ENCODE data around the gene KRTDAP. TPM values are rescaled to one million over a fixed set of nuclear protein-coding genes. Genes with fewer than 3 reads are reported as not detected.

Gene KRTDAP
- polyA plus RNA-seq, 1 donor (not counting 4 experiments of a cell fraction or from before 2014, with no cell fraction given): 85.4 TPM

DNA sequence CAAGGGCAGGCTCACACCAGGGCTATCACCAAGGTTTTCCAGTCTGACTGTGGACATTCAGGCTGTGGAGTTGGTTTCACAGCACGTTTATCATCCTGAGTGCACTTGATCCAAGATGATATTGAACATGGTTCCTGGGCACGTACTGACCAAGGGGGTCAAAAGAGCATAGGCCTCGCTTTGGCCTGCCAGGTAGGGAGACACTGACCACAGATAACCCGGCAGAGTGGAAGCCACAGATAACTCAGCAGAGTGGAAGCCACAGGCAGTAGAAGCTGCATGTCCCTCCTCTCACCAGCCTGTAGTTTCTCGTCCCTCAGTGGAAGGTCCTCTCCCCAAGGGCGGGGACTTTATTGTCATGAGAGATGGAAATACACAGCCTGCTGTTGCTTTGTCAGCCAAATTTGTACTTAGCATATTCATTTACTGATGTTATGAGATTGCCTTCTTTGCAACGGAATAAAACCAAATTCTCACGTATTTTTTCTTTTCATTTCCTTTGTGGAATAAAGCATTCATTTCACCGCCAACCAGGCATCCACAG, 8.8 kb upstream of the KRTDAP start:
- H3K4me3 ChIP-seq (ENCODE audit: control insufficient read depth in 2 of 3, extremely low read depth in 1 of 3, insufficient read depth in 2 of 3, low read depth in 1 of 3, low read length in 3 of 3): no peak overlapping the region
- no peak overlapping the region for H2AFZ ChIP-seq (ENCODE audit: control insufficient read depth, low read length)
- no peak overlapping the region for H3K27ac ChIP-seq (ENCODE audit: control insufficient read depth, insufficient read depth, low read length)
- dilution Hi-C loops (cut with MboI; ENCODE audit: extremely low pct_ligation_motif_present, low sequenced_read_pairs): no loop called here
- H4K20me1 ChIP-seq (ENCODE audit: control insufficient read depth, extremely low read depth, insufficient read depth, low read length): peaks cover 5% of the 10 kb centered on the region
- FAIRE-seq: no peak
- H3K9me3 ChIP-seq (ENCODE audit: control insufficient read depth, low read depth, low read length): no peaks in the 10 kb centered on the region
- H3K79me2 ChIP-seq (ENCODE audit: control insufficient read depth, insufficient read depth, low read length): no peaks in the 10 kb centered on the region
- H3K9ac ChIP-seq (ENCODE audit: control insufficient read depth, extremely low read depth, insufficient read depth, low read length): no peak overlapping the region
- H3K36me3 ChIP-seq (ENCODE audit: control insufficient read depth in 2 of 2, extremely low read depth in 1 of 2, insufficient read depth in 2 of 2, low read length in 2 of 2): peaks cover 21 to 37% of the 10 kb centered on the region in 2 experiments
- DNase-seq (ENCODE audit: low read depth, low spot score): no peak
- no peaks in the 10 kb centered on the region for H3K27me3 ChIP-seq (ENCODE audit: control insufficient read depth, extremely low read depth, insufficient read depth, low read length)
- no peak overlapping the region for H3K4me2 ChIP-seq (ENCODE audit: control insufficient read depth, extremely low read depth, insufficient read depth, low read depth, low read length)
- H3K4me1 ChIP-seq (ENCODE audit: control insufficient read depth, extremely low read depth, insufficient read depth, low read length): peaks cover 19% of the 10 kb centered on the region
- TF ChIP-seq, protein P1, sequence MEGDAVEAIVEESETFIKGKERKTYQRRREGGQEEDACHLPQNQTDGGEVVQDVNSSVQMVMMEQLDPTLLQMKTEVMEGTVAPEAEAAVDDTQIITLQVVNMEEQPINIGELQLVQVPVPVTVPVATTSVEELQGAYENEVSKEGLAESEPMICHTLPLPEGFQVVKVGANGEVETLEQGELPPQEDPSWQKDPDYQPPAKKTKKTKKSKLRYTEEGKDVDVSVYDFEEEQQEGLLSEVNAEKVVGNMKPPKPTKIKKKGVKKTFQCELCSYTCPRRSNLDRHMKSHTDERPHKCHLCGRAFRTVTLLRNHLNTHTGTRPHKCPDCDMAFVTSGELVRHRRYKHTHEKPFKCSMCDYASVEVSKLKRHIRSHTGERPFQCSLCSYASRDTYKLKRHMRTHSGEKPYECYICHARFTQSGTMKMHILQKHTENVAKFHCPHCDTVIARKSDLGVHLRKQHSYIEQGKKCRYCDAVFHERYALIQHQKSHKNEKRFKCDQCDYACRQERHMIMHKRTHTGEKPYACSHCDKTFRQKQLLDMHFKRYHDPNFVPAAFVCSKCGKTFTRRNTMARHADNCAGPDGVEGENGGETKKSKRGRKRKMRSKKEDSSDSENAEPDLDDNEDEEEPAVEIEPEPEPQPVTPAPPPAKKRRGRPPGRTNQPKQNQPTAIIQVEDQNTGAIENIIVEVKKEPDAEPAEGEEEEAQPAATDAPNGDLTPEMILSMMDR (optimal IDR thresholded peaks at IDR 0.05 in 1 of 3, IDR thresholded peaks at IDR 0.05 in 1 of 3, conservative IDR thresholded peaks at IDR 0.05 in 1 of 3; ENCODE audit: extremely low read depth in 1 of 3, insufficient read depth in 2 of 3, low read length in 3 of 3): no peak
- no peak for TF ChIP-seq EZH2 (IDR thresholded peaks at IDR 0.05; ENCODE audit: low read length)
- no peaks in the 10 kb centered on the region for H3K9me1 ChIP-seq (ENCODE audit: control insufficient read depth, extremely low read depth, insufficient read depth, low read length)

DNA sequence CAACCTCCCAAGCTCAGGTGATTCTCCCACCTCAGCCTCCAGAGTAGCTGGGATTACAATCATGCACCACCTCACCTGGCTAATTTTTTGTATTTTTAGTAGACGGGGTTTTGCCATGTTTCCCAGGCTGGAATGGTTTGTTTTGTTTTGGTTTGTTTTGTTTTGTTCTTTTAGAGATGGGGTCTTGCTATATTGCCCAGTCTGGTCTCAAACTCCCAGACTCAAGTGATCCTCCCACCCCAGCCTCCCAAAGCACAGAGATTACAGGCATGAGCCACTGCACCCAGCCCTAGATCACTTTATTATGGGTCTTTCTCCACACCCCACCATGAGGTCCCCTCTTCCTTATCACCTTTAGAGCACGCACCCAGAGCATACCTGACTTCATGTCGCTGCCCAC, 8.0 kb upstream of the KRTDAP start:
- no peak overlapping the region for H3K4me2 ChIP-seq (ENCODE audit: control insufficient read depth, extremely low read depth, insufficient read depth, low read depth, low read length)
- no peak overlapping the region for H2AFZ ChIP-seq (ENCODE audit: control insufficient read depth, low read length)
- H3K36me3 ChIP-seq (ENCODE audit: control insufficient read depth in 2 of 2, extremely low read depth in 1 of 2, insufficient read depth in 2 of 2, low read length in 2 of 2): peaks cover 19 to 37% of the 10 kb centered on the region in 2 experiments
- H4K20me1 ChIP-seq (ENCODE audit: control insufficient read depth, extremely low read depth, insufficient read depth, low read length): peaks cover 6% of the 10 kb centered on the region
- H3K4me1 ChIP-seq (ENCODE audit: control insufficient read depth, extremely low read depth, insufficient read depth, low read length): peaks cover 28% of the 10 kb centered on the region
- H3K9me3 ChIP-seq (ENCODE audit: control insufficient read depth, low read depth, low read length): no peaks in the 10 kb centered on the region
- H3K27ac ChIP-seq (ENCODE audit: control insufficient read depth, insufficient read depth, low read length): no peak overlapping the region
- no peaks in the 10 kb centered on the region for H3K9me1 ChIP-seq (ENCODE audit: control insufficient read depth, extremely low read depth, insufficient read depth, low read length)
- no peak overlapping the region for H3K9ac ChIP-seq (ENCODE audit: control insufficient read depth, extremely low read depth, insufficient read depth, low read length)
- dilution Hi-C loops (cut with MboI; ENCODE audit: extremely low pct_ligation_motif_present, low sequenced_read_pairs): no loop called here
- TF ChIP-seq, protein P1 (optimal IDR thresholded peaks at IDR 0.05 in 1 of 3, IDR thresholded peaks at IDR 0.05 in 1 of 3, conservative IDR thresholded peaks at IDR 0.05 in 1 of 3; ENCODE audit: extremely low read depth in 1 of 3, insufficient read depth in 2 of 3, low read length in 3 of 3): no peak
- no peak for TF ChIP-seq EZH2 (IDR thresholded peaks at IDR 0.05; ENCODE audit: low read length)
- no peaks in the 10 kb centered on the region for H3K27me3 ChIP-seq (ENCODE audit: control insufficient read depth, extremely low read depth, insufficient read depth, low read length)
- H3K4me3 ChIP-seq (ENCODE audit: control insufficient read depth in 2 of 3, extremely low read depth in 1 of 3, insufficient read depth in 2 of 3, low read depth in 1 of 3, low read length in 3 of 3): no peak overlapping the region
- DNase-seq (ENCODE audit: low read depth, low spot score): no peak
- no peak for FAIRE-seq
- H3K79me2 ChIP-seq (ENCODE audit: control insufficient read depth, insufficient read depth, low read length): no peaks in the 10 kb centered on the region

All from keratinocyte (primary cell).